Activated CD4-positive, alpha-beta T cell treated with anti-CD3 and anti-CD28 coated beads for 24 hours (primary cell): Measurements from ENCODE around the gene CYTIP.
A peak's percentile ranks its signal among the peaks of the same experiment; 100 is the strongest.
"Not testable (repeated sequence)": the region's sequence is repeated elsewhere in the genome, so short reads cannot be mapped to it uniquely, and the experiment has no call there.

Source experiments
- DNase-seq, 2 donors: peaks; one replicate each; pipeline ENCODE4 v3.0.0-alpha.2; 2020; ENCODE audit warnings: low read depth in 2 of 2

CYTIP gene

GRCh38 chr2:157424374-157424773 lies 19.5 kb downstream of the CYTIP start:
- DNase-seq: no peak

DNA sequence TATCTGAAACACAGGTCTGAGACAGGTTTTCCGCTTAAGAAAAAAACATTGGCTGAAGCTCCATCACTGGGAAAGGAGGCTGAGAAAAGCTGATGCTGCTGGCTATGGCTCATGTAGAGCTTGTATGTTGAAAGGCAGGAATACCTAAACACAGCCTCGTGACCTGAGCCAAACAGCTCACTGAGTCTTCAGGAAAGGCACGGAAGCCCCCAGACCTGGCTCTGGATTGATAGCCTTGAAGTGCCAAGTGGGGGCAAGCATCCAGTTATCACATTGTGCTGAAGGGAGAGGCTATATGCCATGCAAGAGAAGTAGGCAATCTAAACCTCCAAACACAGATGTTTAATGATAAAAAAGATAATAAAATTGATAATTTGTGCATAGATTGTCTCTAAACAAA lies 21.9 kb downstream of the CYTIP start:
- no peak for DNase-seq

DNA sequence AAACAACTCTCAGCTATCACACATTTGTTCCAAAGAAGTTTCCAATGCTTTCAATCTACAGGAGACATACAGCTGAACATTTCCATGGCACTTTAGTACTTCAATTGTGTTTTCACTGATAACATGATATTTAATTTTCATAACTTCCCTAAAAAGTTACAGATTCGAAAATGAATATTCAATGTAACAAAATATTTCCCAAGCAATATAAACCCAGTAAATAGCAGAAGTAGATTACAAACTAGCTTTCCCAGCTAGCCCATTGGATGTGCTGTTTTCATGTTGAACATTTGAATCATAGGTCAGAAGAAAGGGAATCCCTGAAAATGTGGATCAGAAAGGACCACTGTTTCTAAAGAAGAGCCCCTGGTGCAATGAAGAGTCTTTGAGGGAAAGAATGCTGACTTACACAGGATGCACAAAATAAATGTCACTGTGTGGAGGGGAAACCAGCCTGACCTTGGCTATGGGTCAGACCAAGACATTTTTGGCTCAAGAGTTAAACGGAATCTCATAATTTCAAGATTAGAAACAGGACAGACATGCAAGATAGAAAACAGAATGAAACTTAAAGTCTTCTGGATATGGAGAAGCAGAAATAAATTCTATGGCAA lies 22.5 kb downstream of the CYTIP start:
- no peak for DNase-seq

- no peak for DNase-seq
Measured at GRCh38 chr2:157420771-157421323, 23.0 kb downstream of the CYTIP start.

DNA sequence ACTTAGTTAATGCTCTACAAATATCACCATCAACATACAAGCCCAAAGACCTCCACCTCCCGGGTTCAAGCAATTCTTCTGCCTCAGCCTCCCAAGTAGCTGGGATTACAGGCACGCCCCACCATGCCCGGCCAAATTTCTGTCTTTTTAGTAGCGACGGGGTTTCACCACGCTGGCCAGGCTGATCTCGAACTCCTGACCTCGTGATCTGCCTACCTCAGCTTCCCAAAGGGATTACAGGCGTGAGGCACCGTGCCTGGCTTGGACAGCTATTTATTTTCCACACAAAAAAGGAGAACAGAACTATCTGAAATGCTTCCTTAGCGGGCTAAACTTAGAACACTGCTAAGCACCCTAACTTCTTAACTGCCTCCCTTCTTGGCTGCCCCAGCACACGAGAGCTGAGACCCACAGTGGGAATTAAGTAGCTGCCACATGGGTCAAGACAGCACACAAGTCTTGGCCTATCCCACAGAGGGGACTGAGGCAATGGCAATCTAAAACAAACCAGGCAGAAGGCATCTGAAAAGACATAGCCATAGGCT lies 24.8 kb downstream of the CYTIP start:
- DNase-seq: no peak

- no peak for DNase-seq
Measured at GRCh38 chr2:157418239-157418641, 25.6 kb downstream of the CYTIP start.

DNA sequence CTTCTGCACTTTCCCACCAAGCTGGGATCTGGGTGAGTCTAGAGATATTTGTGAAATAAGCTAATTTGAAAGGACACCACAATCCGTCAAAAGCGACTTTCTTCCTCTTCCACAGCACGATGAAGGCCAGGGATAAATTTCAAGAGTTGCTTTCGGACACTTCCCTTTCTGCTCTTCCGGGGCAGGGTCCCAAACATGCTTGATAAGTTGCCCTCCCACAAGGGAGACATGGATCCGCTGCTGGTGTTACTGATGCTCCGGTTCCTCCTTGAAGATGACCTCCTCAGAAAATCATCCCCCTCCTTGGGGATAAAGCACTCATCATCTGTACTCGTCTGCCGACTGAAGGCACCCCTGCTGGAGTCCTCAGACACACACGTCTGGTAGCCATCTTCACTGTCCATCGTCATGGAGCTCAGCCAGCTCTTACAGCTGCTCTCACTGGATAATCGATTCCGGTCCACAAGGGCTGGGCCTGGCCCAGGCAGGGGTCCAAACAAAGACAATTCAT lies 28.2 kb downstream of the CYTIP start:
- no peak for DNase-seq

GRCh38 chr2:157414050-157414449 lies 29.8 kb downstream of the CYTIP start:
- DNase-seq: no peak

- DNase-seq: peak in 1 of 2 donors; percentile 49
Measured at GRCh38 chr2:157413326-157414035, 30.4 kb downstream of the CYTIP start.

DNA sequence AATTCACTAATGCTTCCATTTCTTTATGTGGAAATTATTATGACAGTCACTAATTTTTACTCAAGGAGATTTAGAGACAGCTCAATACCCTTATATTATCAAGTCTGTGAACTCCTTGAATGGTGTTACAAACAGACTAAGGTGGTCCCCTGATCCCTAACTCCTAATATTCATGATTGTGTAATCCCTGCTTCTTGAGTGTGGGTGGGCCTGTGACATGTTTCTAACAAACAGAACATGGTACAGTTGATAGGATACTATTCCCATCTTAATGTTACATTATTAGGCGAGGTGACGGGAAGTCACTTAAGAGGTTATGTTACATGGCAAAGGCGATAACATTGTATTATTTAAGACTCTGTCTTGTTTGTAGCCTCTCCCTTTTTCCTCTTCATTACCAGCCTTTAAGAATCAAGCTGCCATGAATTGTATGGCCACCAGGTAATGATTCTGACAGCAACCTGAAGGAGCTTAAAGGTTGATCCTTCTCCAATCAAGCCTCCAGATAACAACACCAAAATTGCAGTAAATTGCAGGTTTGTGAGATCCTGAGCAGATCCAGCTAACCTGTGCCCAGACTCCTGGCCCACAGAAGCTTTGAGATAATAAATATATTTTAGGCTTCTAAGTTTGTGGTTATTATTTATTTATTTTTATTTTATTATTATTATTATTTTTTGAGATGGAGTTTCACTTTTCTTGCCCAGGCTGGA lies 32.1 kb downstream of the CYTIP start:
- no peak for DNase-seq

DNA sequence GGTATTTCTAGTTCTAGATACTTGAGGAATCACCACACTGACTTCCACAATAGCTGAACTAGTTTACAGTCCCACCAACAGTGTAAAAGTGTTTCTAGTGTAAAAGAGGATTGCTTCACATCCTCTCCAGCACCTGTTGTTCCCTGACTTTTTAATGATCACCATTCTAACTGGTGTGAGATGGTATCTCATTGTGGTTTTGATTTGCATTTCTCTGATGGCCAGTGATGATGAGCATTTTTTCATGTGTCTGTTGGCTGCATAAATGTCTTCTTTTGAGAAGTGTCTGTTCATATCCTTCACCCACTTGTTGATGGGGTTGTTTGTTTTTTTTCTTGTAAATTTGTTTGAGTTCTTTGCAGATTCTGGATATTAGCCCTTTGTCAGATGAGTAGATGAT lies 38.5 kb downstream of the CYTIP start:
- not testable (repeated sequence) for DNase-seq

DNA sequence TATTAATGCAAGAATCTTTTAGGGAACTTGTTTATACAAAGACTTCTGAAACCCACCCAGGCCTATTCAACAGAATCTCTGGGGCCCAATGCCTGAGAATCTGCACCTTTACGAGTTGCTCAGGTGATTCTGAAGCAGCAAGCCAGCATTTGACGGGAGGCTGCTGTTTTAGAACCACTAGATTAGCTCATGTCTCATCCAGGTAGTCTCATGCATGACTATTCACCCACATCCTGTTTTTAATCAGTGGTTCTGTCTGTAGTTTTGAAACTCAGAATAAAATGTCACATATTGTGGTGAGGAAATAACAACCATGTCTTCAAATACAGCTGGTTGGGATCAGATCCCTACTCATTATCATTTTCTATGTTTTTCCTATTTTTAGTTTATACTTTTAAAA lies 39.5 kb downstream of the CYTIP start:
- peak in 1 of 2 donors; percentile 27 for DNase-seq

GRCh38 chr2:157402801-157403485 lies 40.9 kb downstream of the CYTIP start:
- DNase-seq: not testable (repeated sequence)

DNA sequence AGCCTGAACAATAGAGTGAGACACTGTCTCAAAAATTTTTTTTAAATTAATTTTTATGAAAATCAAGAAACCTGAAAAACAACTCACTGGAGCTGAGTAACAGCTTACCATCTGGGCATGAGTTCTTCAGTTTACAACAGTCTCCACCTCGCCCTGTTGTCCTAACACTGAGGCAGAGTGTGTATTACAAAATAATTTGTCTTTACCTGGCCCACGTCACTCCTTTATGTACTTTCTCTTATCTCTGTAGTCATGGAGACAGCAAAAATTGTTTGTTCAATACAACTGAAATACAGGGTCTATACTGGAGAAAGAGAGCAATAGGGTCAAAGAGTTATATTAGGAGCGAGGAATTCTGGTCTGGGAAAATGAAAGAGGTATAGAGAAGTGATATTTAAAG lies 48.1 kb downstream of the CYTIP start:
- DNase-seq: no peak

GRCh38 chr2:157394928-157395327 lies 49.0 kb downstream of the CYTIP start:
- no peak for DNase-seq

DNA sequence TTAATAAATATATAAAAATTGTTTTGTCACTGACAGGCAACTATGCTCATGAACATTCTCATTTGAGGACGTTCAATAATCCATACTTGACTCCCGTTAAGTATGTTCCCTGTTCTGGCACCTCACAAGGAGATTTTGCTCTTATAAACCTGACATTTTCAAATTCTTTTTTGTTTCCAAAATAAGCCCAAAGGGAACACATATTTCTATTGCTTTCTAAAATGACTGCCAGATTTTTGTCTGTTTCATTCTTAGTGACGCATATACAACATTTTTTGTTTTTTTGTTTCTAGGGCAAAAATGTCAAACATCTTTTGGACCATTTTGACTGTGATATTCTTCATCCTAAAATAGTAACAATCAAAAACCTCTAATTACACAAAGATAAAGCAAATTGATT lies 50.5 kb downstream of the CYTIP start:
- DNase-seq: no peak

GRCh38 chr2:157388827-157389226 lies 55.1 kb downstream of the CYTIP start:
- no peak for DNase-seq

- no peak for DNase-seq
Measured at GRCh38 chr2:157386747-157387146, 57.1 kb downstream of the CYTIP start.

DNA sequence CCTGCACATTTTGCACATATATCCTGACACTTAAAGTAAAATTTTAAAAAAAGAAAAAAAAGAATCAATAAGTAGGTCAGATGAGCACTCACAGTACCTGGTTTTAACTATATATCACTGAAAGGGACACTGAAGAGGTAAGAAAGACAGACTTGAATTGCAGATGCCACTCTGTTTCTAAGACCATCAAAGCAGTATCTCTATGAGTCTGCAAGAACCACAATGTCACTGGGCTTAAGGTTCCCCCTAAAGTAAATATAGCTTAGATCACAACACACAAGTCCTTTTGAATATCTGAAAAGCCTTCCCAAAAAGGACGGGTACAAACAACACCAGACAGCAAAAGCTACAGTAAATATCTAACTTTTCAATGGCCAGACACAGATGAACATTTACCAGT lies 57.6 kb downstream of the CYTIP start:
- DNase-seq: no peak

DNA sequence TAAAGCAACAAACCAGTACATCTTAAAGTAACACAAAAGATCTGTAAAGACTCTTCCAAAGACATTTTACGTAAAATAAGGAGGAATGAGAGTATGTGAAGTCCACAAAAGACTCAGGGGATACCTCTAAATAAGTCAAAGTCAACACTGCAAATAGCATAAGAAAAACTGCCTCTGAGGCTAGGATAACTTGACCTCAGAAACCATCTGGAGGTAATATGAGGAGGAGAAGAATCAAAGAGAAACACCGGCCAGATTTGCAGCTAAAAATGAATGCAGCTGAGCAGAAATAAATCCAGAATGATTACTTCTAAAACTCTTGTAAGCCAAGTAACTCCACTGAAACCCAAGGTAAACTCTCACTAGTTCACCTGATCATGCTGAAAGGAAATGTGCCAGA lies 66.0 kb downstream of the CYTIP start:
- no peak for DNase-seq

GRCh38 chr2:157376041-157376440 lies 67.8 kb downstream of the CYTIP start:
- DNase-seq: no peak

- DNase-seq: no peak
Measured at GRCh38 chr2:157375384-157375783, 68.5 kb downstream of the CYTIP start.
